Muscle layer of duodenum (tissue), 2 donors: ENCODE measurements around the gene GALNTL6.
"Not testable (repeated sequence)": the region's sequence is repeated elsewhere in the genome, so short reads cannot be mapped to it uniquely, and the experiment has no call there.

Experiments used
- H3K27ac ChIP-seq: one replicate; pipeline ENCODE4 v1.7.0; 2013; ENCODE audit warnings: mild to moderate bottlenecking, low read length
- H3K27me3 ChIP-seq: one replicate; pipeline ENCODE4 v1.7.0; 2013; ENCODE audit warnings: low read depth, mild to moderate bottlenecking, control low read depth, low read length
- H3K36me3 ChIP-seq, 2 donors: one replicate each; pipeline ENCODE4 v1.7.0; 2013; ENCODE audit warnings: low read length in 2 of 2, control low read depth in 1 of 2, mild to moderate bottlenecking in 1 of 2; ENCODE audit not compliant: insufficient read depth in 2 of 2, control insufficient read depth in 1 of 2
- H3K4me1 ChIP-seq, 2 donors: one replicate each; pipeline ENCODE4 v1.7.0; 2013; ENCODE audit warnings: low read length in 2 of 2, mild to moderate bottlenecking in 2 of 2, control low read depth in 1 of 2, moderate library complexity in 1 of 2; ENCODE audit not compliant: insufficient read depth in 2 of 2, control insufficient read depth in 1 of 2
- H3K4me3 ChIP-seq, 2 donors: one replicate each; pipeline ENCODE4 v1.7.0; 2013; ENCODE audit warnings: low read length in 2 of 2, low read depth in 1 of 2, mild to moderate bottlenecking in 1 of 2
- H3K9me3 ChIP-seq, 2 donors: one replicate each; pipeline ENCODE4 v1.7.0; 2013; ENCODE audit warnings: low read length in 2 of 2, control low read depth in 1 of 2, mild to moderate bottlenecking in 1 of 2; ENCODE audit not compliant: control insufficient read depth in 1 of 2
- donor health status: healthy.

Gene GALNTL6

GRCh38 chr4:172787111-172787510 is 973.9 kb downstream of the GALNTL6 start:
- Histone ChIP-seq H3K4me3 (no peak overlapping the region), H3K27ac (no peak overlapping the region), H3K9me3 (no peaks in the 10 kb centered on the region), H3K4me1 (peaks cover 0 to 5% of the 10 kb centered on the region in 2 donors), H3K27me3 (no peaks in the 10 kb centered on the region), H3K36me3 (no peaks in the 10 kb centered on the region)

GRCh38 chr4:172791841-172792240 is 978.6 kb downstream of the GALNTL6 start:
- H3K4me1 ChIP-seq: no peaks in the 10 kb centered on the region
- no peaks in the 10 kb centered on the region for H3K9me3 ChIP-seq
- no peaks in the 10 kb centered on the region for H3K27me3 ChIP-seq
- no peak overlapping the region for H3K4me3 ChIP-seq
- no peaks in the 10 kb centered on the region for H3K36me3 ChIP-seq
- H3K27ac ChIP-seq: no peak overlapping the region

GRCh38 chr4:172793565-172794306 is 980.5 kb downstream of the GALNTL6 start:
- H3K9me3 ChIP-seq: no peaks in the 10 kb centered on the region
- no peak overlapping the region for H3K4me3 ChIP-seq
- H3K4me1 ChIP-seq: no peaks in the 10 kb centered on the region

GRCh38 chr4:172794307-172794703 is 981.1 kb downstream of the GALNTL6 start:
- Histone ChIP-seq H3K36me3 (no peaks in the 10 kb centered on the region), H3K9me3 (no peaks in the 10 kb centered on the region), H3K4me1 (no peaks in the 10 kb centered on the region), H3K27ac (no peak overlapping the region), H3K4me3 (no peak overlapping the region), H3K27me3 (no peaks in the 10 kb centered on the region)

More at GRCh38 chr4:172793565-172794306, 980.5 kb downstream of the GALNTL6 start:
- no peaks in the 10 kb centered on the region for H3K27me3 ChIP-seq
- no peak overlapping the region for H3K27ac ChIP-seq
- no peaks in the 10 kb centered on the region for H3K36me3 ChIP-seq

GRCh38 chr4:172797281-172797680 is 984.1 kb downstream of the GALNTL6 start:
- not testable (repeated sequence) for H3K9me3 ChIP-seq, H3K4me1 ChIP-seq, H3K36me3 ChIP-seq, H3K4me3 ChIP-seq, H3K27me3 ChIP-seq, H3K27ac ChIP-seq

GRCh38 chr4:172802032-172802431 is 988.8 kb downstream of the GALNTL6 start:
- Histone ChIP-seq H3K4me1 (no peaks in the 10 kb centered on the region), H3K36me3 (no peaks in the 10 kb centered on the region), H3K4me3 (no peak overlapping the region), H3K9me3 (no peaks in the 10 kb centered on the region), H3K27ac (no peak overlapping the region), H3K27me3 (no peaks in the 10 kb centered on the region)

GRCh38 chr4:172806841-172807240 is 993.6 kb downstream of the GALNTL6 start:
- no peaks in the 10 kb centered on the region for H3K36me3 ChIP-seq
- no peak overlapping the region for H3K4me3 ChIP-seq
- H3K4me1 ChIP-seq: no peaks in the 10 kb centered on the region
- no peaks in the 10 kb centered on the region for H3K27me3 ChIP-seq
- H3K27ac ChIP-seq: no peak overlapping the region
- H3K9me3 ChIP-seq: no peaks in the 10 kb centered on the region

- Histone ChIP-seq H3K27me3 (no peaks in the 10 kb centered on the region), H3K27ac (no peak overlapping the region), H3K36me3 (no peaks in the 10 kb centered on the region), H3K9me3 (no peaks in the 10 kb centered on the region), H3K4me3 (no peak overlapping the region), H3K4me1 (no peaks in the 10 kb centered on the region)
Measured at GRCh38 chr4:172808196-172808595, 995.0 kb downstream of the GALNTL6 start.

- Histone ChIP-seq H3K9me3 (no peaks in the 10 kb centered on the region), H3K27me3 (no peaks in the 10 kb centered on the region), H3K27ac (no peak overlapping the region), H3K4me3 (no peak overlapping the region), H3K36me3 (no peaks in the 10 kb centered on the region), H3K4me1 (no peaks in the 10 kb centered on the region)
Measured at GRCh38 chr4:172809319-172809718, 996.1 kb downstream of the GALNTL6 start.

- Histone ChIP-seq H3K36me3 (no peaks in the 10 kb centered on the region), H3K27ac (no peak overlapping the region), H3K4me3 (no peak overlapping the region), H3K27me3 (no peaks in the 10 kb centered on the region), H3K9me3 (no peaks in the 10 kb centered on the region), H3K4me1 (no peaks in the 10 kb centered on the region)
Measured at GRCh38 chr4:172813359-172813923, 1000.2 kb downstream of the GALNTL6 start.

GRCh38 chr4:172815499-172816164 is 1002.4 kb downstream of the GALNTL6 start:
- H3K9me3 ChIP-seq: no peaks in the 10 kb centered on the region
- H3K36me3 ChIP-seq: no peaks in the 10 kb centered on the region
- no peaks in the 10 kb centered on the region for H3K27me3 ChIP-seq
- no peaks in the 10 kb centered on the region for H3K4me1 ChIP-seq
- H3K27ac ChIP-seq: no peak overlapping the region
- no peak overlapping the region for H3K4me3 ChIP-seq
